OCI-LY7 (cell line): ENCODE data around the gene EXT2. TPM values are rescaled to one million over a fixed set of nuclear protein-coding genes. Genes with fewer than 3 reads are reported as not detected.

Experiments
- BruUV-seq: library from RNA; stranded (reverse); fragments of 400-500 nt; replicated peaks from 2 replicates; lab custom pipeline; 2021; lab: Mats Ljungman, UMichigan
- CTCF ChIA-PET: fragments of 300-600 bp; sonication (Branson Sonifier 250); formaldehyde crosslinking; loops from one replicate; lab custom pipeline; 2022; ENCODE audit warnings: antibody characterized with exemption; ENCODE audit not compliant: unreplicated experiment; lab: Charles Lee
- POLR2A ChIA-PET: fragments of 300-600 bp; sonication (Branson Sonifier 250); formaldehyde crosslinking; loops from one replicate; lab custom pipeline; 2022; ENCODE audit warnings: antibody characterized with exemption; lab: Charles Lee
- DNase-seq: peaks from one replicate; pipeline ENCODE4 v3.0.0-alpha.2; 2015; ENCODE audit warnings: low spot score
- H2AFZ ChIP-seq: fragments of 200-600 bp; sonication (generic), shearing (Covaris generic); 2 replicates; pipeline ENCODE4 v1.6.1; 2014; ENCODE audit warnings: mild to moderate bottlenecking, antibody characterized with exemption, low read length, moderate library complexity
- H3K27ac ChIP-seq: fragments of 200-600 bp; sonication (generic); 2 replicates; pipeline ENCODE4 v1.5.1; 2014; ENCODE audit warnings: mixed run types, low read depth, mild to moderate bottlenecking, moderate library complexity, low read length, inconsistent platforms; ENCODE audit not compliant: poor library complexity, severe bottlenecking
- H3K36me3 ChIP-seq: fragments of 200-600 bp; sonication (generic); 2 replicates; pipeline ENCODE4 v1.6.1; 2014; ENCODE audit warnings: mild to moderate bottlenecking, antibody characterized with exemption, low read length, moderate library complexity, mixed read lengths; ENCODE audit not compliant: insufficient read depth
- H3K4me1 ChIP-seq: fragments of 200-600 bp; sonication (generic); 2 replicates; pipeline ENCODE4 v1.5.1; 2014; ENCODE audit warnings: mild to moderate bottlenecking, low read length; ENCODE audit not compliant: insufficient read depth, poor library complexity, severe bottlenecking
- H3K4me2 ChIP-seq: fragments of 200-600 bp; sonication (generic); 2 replicates; pipeline ENCODE4 v1.6.1; 2014; ENCODE audit warnings: mild to moderate bottlenecking, low read length
- H3K4me3 ChIP-seq: fragments of 200-600 bp; sonication (generic); 2 replicates; pipeline ENCODE4 v1.5.1; 2014; ENCODE audit warnings: mild to moderate bottlenecking, low read depth, low read length; ENCODE audit not compliant: poor library complexity, severe bottlenecking
- H3K79me2 ChIP-seq: fragments of 200-600 bp; sonication (generic); 2 replicates; pipeline ENCODE4 v1.6.1; 2016; ENCODE audit warnings: low read depth, mild to moderate bottlenecking, low read length, moderate library complexity, mixed read lengths; ENCODE audit not compliant: insufficient read depth
- H3K9me2 ChIP-seq: fragments of 200-600 bp; sonication (generic); 2 replicates; pipeline ENCODE4 v1.6.1; 2016; ENCODE audit warnings: mild to moderate bottlenecking, low read length, mixed read lengths; ENCODE audit not compliant: insufficient read depth
- H3K9me3 ChIP-seq: fragments of 200-600 bp; sonication (generic); 2 replicates; pipeline ENCODE4 v1.6.1; 2014; ENCODE audit warnings: mild to moderate bottlenecking, mixed run types, low read length, mixed read lengths
- H4K20me1 ChIP-seq: fragments of 200-600 bp; sonication (generic); 2 replicates; pipeline ENCODE4 v1.6.1; 2014; ENCODE audit warnings: mild to moderate bottlenecking, antibody characterized with exemption, low read length, moderate library complexity, mixed read lengths; ENCODE audit not compliant: insufficient read depth
- EZH2phosphoT487 ChIP-seq: fragments of 200-600 bp; sonication (generic); IDR thresholded peaks from 2 replicates; pipeline ENCODE4 v1.6.1; 2018; ENCODE audit warnings: low read depth, borderline replicate concordance, mild to moderate bottlenecking, mixed run types, antibody characterized with exemption, low read length, moderate library complexity, mixed read lengths
- intact Hi-C: fragments of 100-400 bp; cut with micrococcal nuclease; formaldehyde crosslinking; loops from one replicate; pipeline ENCODE4 v1.10.0; 2022; ENCODE audit not compliant: unreplicated experiment
- total RNA-seq, 2 experiments: library from RNA; depleted of rRNA in 1 of 2; stranded (reverse); fragments of >200 nt in 1 of 2; shearing (Covaris generic) in 1 of 2; gene quantifications; 2 replicates each; pipeline ENCODE4 v1.2.3, GENCODE V29; 2014 to 2022
- TF ChIP-seq, protein P1 (sequence below): fragments of 200-600 bp; sonication (generic); conservative IDR thresholded peaks from 2 replicates; pipeline ENCODE4 v1.5.1; 2014; ENCODE audit warnings: mild to moderate bottlenecking, antibody characterized with exemption, low read length, moderate library complexity, mixed read lengths

Gene EXT2
- total RNA-seq, 2 experiments from 2014 or later, result 22.3 to 31.8 TPM

- Histone ChIP-seq H3K4me3 (no peak overlapping the region), H4K20me1 (no peaks in the 10 kb centered on the region), H2AFZ (no peak overlapping the region), H3K9me2 (no peaks in the 10 kb centered on the region), H3K36me3 (no peaks in the 10 kb centered on the region), H3K79me2 (no peaks in the 10 kb centered on the region), H3K4me1 (no peaks in the 10 kb centered on the region), H3K27ac (no peak overlapping the region), H3K4me2 (no peak overlapping the region), H3K9me3 (no peaks in the 10 kb centered on the region)
- POLR2A ChIA-PET, result no interaction called here
- CTCF ChIA-PET, result interaction anchor here (0.6 kb wide), 1 partner anchor 574 kb away, joined by 3 read pairs; no protein-coding TSS in a partner anchor
- intact Hi-C loops, result no loop called here
- no peak for DNase-seq
- no TSS peak for BruUV-seq
- TF ChIP-seq, protein P1, sequence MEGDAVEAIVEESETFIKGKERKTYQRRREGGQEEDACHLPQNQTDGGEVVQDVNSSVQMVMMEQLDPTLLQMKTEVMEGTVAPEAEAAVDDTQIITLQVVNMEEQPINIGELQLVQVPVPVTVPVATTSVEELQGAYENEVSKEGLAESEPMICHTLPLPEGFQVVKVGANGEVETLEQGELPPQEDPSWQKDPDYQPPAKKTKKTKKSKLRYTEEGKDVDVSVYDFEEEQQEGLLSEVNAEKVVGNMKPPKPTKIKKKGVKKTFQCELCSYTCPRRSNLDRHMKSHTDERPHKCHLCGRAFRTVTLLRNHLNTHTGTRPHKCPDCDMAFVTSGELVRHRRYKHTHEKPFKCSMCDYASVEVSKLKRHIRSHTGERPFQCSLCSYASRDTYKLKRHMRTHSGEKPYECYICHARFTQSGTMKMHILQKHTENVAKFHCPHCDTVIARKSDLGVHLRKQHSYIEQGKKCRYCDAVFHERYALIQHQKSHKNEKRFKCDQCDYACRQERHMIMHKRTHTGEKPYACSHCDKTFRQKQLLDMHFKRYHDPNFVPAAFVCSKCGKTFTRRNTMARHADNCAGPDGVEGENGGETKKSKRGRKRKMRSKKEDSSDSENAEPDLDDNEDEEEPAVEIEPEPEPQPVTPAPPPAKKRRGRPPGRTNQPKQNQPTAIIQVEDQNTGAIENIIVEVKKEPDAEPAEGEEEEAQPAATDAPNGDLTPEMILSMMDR, result no peak
- no peak for TF ChIP-seq EZH2phosphoT487
These were observed 44.3 kb downstream of the EXT2 start for GRCh38 chr11:44139565-44140330.

DNA sequence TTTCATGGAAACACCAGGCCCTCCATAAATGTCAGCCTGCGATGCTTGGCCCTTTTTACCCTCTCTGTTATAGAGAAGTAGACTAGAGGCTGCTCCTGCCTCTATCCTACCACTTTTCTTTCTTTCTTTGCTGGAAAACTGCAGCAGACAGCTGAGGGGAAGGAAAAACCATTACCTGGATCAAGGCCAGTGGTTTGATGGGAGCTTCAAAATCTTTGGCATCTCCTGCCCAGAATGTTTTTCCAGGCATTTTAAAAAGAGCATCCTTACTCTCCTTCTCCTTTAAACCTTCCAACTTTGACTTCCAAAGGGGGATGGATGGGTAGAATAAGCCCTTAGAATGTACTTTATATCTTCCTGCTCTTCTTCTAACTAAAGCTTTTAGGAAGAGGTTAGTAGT is 44.9 kb downstream of the EXT2 start:
- CTCF ChIA-PET, result no interaction called here
- no TSS peak for BruUV-seq
- Histone ChIP-seq H4K20me1 (no peaks in the 10 kb centered on the region), H3K79me2 (no peaks in the 10 kb centered on the region), H3K4me1 (no peaks in the 10 kb centered on the region), H3K36me3 (no peaks in the 10 kb centered on the region), H3K9me2 (no peaks in the 10 kb centered on the region), H3K4me2 (no peak overlapping the region), H2AFZ (no peak overlapping the region), H3K27ac (no peak overlapping the region), H3K9me3 (no peaks in the 10 kb centered on the region), H3K4me3 (no peak overlapping the region)
- intact Hi-C loops, result no loop called here
- TF ChIP-seq, protein P1, result no peak
- POLR2A ChIA-PET, result no interaction called here
- DNase-seq, result no peak

- POLR2A ChIA-PET, result no interaction called here
- H3K9me3 ChIP-seq, result no peaks in the 10 kb centered on the region
- H3K79me2 ChIP-seq, result no peaks in the 10 kb centered on the region
- H4K20me1 ChIP-seq, result no peaks in the 10 kb centered on the region
- DNase-seq, result no peak
- intact Hi-C loops, result no loop called here
- no peak overlapping the region for H3K27ac ChIP-seq
- H3K9me2 ChIP-seq, result no peaks in the 10 kb centered on the region
- CTCF ChIA-PET, result no interaction called here
- TF ChIP-seq, protein P1, result no peak
- TF ChIP-seq EZH2phosphoT487, result no peak
- H3K4me3 ChIP-seq, result no peak overlapping the region
- H3K4me2 ChIP-seq, result no peak overlapping the region
- no peak overlapping the region for H2AFZ ChIP-seq
- no peaks in the 10 kb centered on the region for H3K36me3 ChIP-seq
- no peaks in the 10 kb centered on the region for H3K4me1 ChIP-seq
- BruUV-seq, result no TSS peak
These were observed 45.3 kb downstream of the EXT2 start for GRCh38 chr11:44140805-44141204.
